Measurements from ENCODE around the gene RANBP17. TPM values are rescaled to one million over a fixed set of nuclear protein-coding genes. Genes with fewer than 3 reads are reported as not detected.
"Not testable (repeated sequence)": the region's sequence is repeated elsewhere in the genome, so short reads cannot be mapped to it uniquely, and the experiment has no call there.

Gene RANBP17
- total RNA-seq, 1 donor from 2014 or later = 15.7 TPM

GRCh38 chr5:171291371-171291770 lies 429.6 kb downstream of the RANBP17 start:
- no peaks in the 10 kb centered on the region for H3K36me3 Mint-ChIP-seq (ENCODE audit: unreplicated experiment)
- no peak overlapping the region for H3K27ac Mint-ChIP-seq (ENCODE audit: unreplicated experiment)
- TF ChIP-seq, protein P1, sequence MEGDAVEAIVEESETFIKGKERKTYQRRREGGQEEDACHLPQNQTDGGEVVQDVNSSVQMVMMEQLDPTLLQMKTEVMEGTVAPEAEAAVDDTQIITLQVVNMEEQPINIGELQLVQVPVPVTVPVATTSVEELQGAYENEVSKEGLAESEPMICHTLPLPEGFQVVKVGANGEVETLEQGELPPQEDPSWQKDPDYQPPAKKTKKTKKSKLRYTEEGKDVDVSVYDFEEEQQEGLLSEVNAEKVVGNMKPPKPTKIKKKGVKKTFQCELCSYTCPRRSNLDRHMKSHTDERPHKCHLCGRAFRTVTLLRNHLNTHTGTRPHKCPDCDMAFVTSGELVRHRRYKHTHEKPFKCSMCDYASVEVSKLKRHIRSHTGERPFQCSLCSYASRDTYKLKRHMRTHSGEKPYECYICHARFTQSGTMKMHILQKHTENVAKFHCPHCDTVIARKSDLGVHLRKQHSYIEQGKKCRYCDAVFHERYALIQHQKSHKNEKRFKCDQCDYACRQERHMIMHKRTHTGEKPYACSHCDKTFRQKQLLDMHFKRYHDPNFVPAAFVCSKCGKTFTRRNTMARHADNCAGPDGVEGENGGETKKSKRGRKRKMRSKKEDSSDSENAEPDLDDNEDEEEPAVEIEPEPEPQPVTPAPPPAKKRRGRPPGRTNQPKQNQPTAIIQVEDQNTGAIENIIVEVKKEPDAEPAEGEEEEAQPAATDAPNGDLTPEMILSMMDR (IDR thresholded peaks at IDR 0.05) = no peak

GRCh38 chr5:171295299-171295698 lies 433.5 kb downstream of the RANBP17 start:
- Mint-ChIP-seq H3K27me3 (ENCODE audit: unreplicated experiment) (no peaks in the 10 kb centered on the region), H3K4me1 (ENCODE audit: unreplicated experiment) (peaks cover 15% of the 10 kb centered on the region), H3K27ac (ENCODE audit: unreplicated experiment) (no peak overlapping the region), H3K4me3 (ENCODE audit: unreplicated experiment) (no peak overlapping the region), H3K36me3 (ENCODE audit: unreplicated experiment) (no peaks in the 10 kb centered on the region), H3K9me3 (ENCODE audit: unreplicated experiment) (no peaks in the 10 kb centered on the region)
- TF ChIP-seq, protein P1 (IDR thresholded peaks at IDR 0.05) = no peak
- no peak for DNase-seq (ENCODE audit: extremely low spot score, unreplicated experiment)

More at GRCh38 chr5:171291371-171291770, 429.6 kb downstream of the RANBP17 start:
- Mint-ChIP-seq H3K9me3 (ENCODE audit: unreplicated experiment) (no peaks in the 10 kb centered on the region), H3K4me3 (ENCODE audit: unreplicated experiment) (no peak overlapping the region), H3K4me1 (ENCODE audit: unreplicated experiment) (peaks cover 15% of the 10 kb centered on the region), H3K27me3 (ENCODE audit: unreplicated experiment) (no peaks in the 10 kb centered on the region)
- DNase-seq (ENCODE audit: extremely low spot score, unreplicated experiment) = no peak

GRCh38 chr5:171295801-171296200 lies 434.0 kb downstream of the RANBP17 start:
- H3K27me3 Mint-ChIP-seq (ENCODE audit: unreplicated experiment) = no peaks in the 10 kb centered on the region
- H3K27ac Mint-ChIP-seq (ENCODE audit: unreplicated experiment) = no peak overlapping the region
- no peaks in the 10 kb centered on the region for H3K9me3 Mint-ChIP-seq (ENCODE audit: unreplicated experiment)
- peaks cover 15% of the 10 kb centered on the region for H3K4me1 Mint-ChIP-seq (ENCODE audit: unreplicated experiment)
- DNase-seq (ENCODE audit: extremely low spot score, unreplicated experiment) = no peak
- TF ChIP-seq, protein P1 (IDR thresholded peaks at IDR 0.05) = no peak
- H3K4me3 Mint-ChIP-seq (ENCODE audit: unreplicated experiment) = no peak overlapping the region
- no peaks in the 10 kb centered on the region for H3K36me3 Mint-ChIP-seq (ENCODE audit: unreplicated experiment)

- not testable (repeated sequence) for H3K4me3 Mint-ChIP-seq (ENCODE audit: unreplicated experiment); DNase-seq (ENCODE audit: extremely low spot score, unreplicated experiment); H3K27me3 Mint-ChIP-seq (ENCODE audit: unreplicated experiment)
Observed at GRCh38 chr5:171297941-171298340, 436.1 kb downstream of the RANBP17 start.

GRCh38 chr5:171299228-171299627 lies 437.4 kb downstream of the RANBP17 start:
- Mint-ChIP-seq H3K4me3 (ENCODE audit: unreplicated experiment) (no peak overlapping the region), H3K9me3 (ENCODE audit: unreplicated experiment) (no peaks in the 10 kb centered on the region), H3K4me1 (ENCODE audit: unreplicated experiment) (peaks cover 11% of the 10 kb centered on the region), H3K27ac (ENCODE audit: unreplicated experiment) (no peak overlapping the region), H3K27me3 (ENCODE audit: unreplicated experiment) (peaks cover 10% of the 10 kb centered on the region), H3K36me3 (ENCODE audit: unreplicated experiment) (peaks cover 2% of the 10 kb centered on the region)
- DNase-seq (ENCODE audit: extremely low spot score, unreplicated experiment) = no peak
- TF ChIP-seq, protein P1 (IDR thresholded peaks at IDR 0.05) = no peak

More at GRCh38 chr5:171297941-171298340, 436.1 kb downstream of the RANBP17 start:
- not testable (repeated sequence) for H3K36me3 Mint-ChIP-seq (ENCODE audit: unreplicated experiment); H3K27ac Mint-ChIP-seq (ENCODE audit: unreplicated experiment); H3K9me3 Mint-ChIP-seq (ENCODE audit: unreplicated experiment)
- H3K4me1 Mint-ChIP-seq (ENCODE audit: unreplicated experiment) = peaks cover 14% of the 10 kb centered on the region

DNA sequence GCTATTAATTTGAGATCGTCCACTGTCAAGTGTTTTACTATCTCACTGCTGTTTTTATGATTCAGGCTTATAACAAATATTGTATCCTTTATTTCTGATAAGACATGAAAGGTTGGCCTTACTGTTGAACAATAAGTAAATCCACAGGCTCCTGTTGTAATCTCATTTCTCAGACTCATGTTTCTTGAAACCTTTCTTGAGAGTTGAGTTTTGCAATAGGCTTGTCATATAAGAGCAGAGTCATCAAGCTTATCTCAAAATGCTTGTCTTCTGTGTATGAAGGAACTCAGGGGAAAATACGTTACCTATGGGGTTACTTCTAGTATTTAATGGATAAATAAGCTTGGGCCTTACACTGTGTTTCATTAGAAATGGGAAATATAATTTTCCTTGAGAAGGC lies 438.0 kb downstream of the RANBP17 start:
- peaks cover 11% of the 10 kb centered on the region for H3K4me1 Mint-ChIP-seq (ENCODE audit: unreplicated experiment)
- no peak for DNase-seq (ENCODE audit: extremely low spot score, unreplicated experiment)
- H3K36me3 Mint-ChIP-seq (ENCODE audit: unreplicated experiment) = peaks cover 2% of the 10 kb centered on the region
- peaks cover 16% of the 10 kb centered on the region for H3K27me3 Mint-ChIP-seq (ENCODE audit: unreplicated experiment)
- no peaks in the 10 kb centered on the region for H3K9me3 Mint-ChIP-seq (ENCODE audit: unreplicated experiment)
- H3K4me3 Mint-ChIP-seq (ENCODE audit: unreplicated experiment) = no peak overlapping the region
- TF ChIP-seq, protein P1 (IDR thresholded peaks at IDR 0.05) = no peak
- H3K27ac Mint-ChIP-seq (ENCODE audit: unreplicated experiment) = no peak overlapping the region

All from osteocyte (in vitro differentiated cells).